Mesenchymal stem cell (in vitro differentiated cells and primary cell): ENCODE data around the gene FREM1.
A peak's percentile ranks its signal among the peaks of the same experiment; 100 is the strongest.

Experiments used
- DNase-seq: peaks from one replicate; pipeline ENCODE4 v3.0.0-alpha.2; 2013
- H2AFZ ChIP-seq: one replicate; pipeline ENCODE4 v1.6.1; 2013; ENCODE audit warnings: low read depth, mild to moderate bottlenecking, control low read depth, inconsistent platforms, low read length, moderate library complexity
- H2AK5ac ChIP-seq: 2 replicates; pipeline ENCODE4 v1.6.1; 2013; ENCODE audit warnings: low read length, moderate library complexity, mild to moderate bottlenecking, inconsistent platforms; ENCODE audit not compliant: severe bottlenecking
- H2BK120ac ChIP-seq: one replicate; pipeline ENCODE4 v1.6.1; 2013; ENCODE audit warnings: low read depth, mild to moderate bottlenecking, inconsistent platforms, low read length, moderate library complexity
- H2BK12ac ChIP-seq, 2 experiments: one replicate each; pipeline ENCODE4 v1.6.1; 2013; ENCODE audit warnings: inconsistent platforms in 2 of 2, low read length in 2 of 2, mild to moderate bottlenecking in 2 of 2, moderate library complexity in 2 of 2, control low read depth in 1 of 2
- H2BK15ac ChIP-seq: one replicate; pipeline ENCODE4 v1.6.1; 2013; ENCODE audit warnings: mild to moderate bottlenecking, low read depth, inconsistent platforms; ENCODE audit not compliant: poor library complexity, severe bottlenecking
- H2BK5ac ChIP-seq: 2 replicates; pipeline ENCODE4 v1.6.1; 2013; ENCODE audit warnings: low read depth, mild to moderate bottlenecking, low read length, control low read depth, inconsistent platforms; ENCODE audit not compliant: poor library complexity, severe bottlenecking
- H3K14ac ChIP-seq, 2 experiments: one replicate each; pipeline ENCODE4 v1.6.1; 2013; ENCODE audit warnings: inconsistent platforms in 2 of 2, low read length in 2 of 2, control low read depth in 1 of 2, mild to moderate bottlenecking in 1 of 2, moderate library complexity in 1 of 2
- H3K18ac ChIP-seq, 2 experiments: one replicate each; pipeline ENCODE4 v1.6.1; 2013; ENCODE audit warnings: inconsistent platforms in 2 of 2, low read length in 2 of 2, control low read depth in 1 of 2, low read depth in 1 of 2, mild to moderate bottlenecking in 1 of 2
- H3K23ac ChIP-seq, 2 experiments: one replicate each; pipeline ENCODE4 v1.6.1; 2013; ENCODE audit warnings: inconsistent platforms in 2 of 2, low read length in 2 of 2, mild to moderate bottlenecking in 2 of 2, moderate library complexity in 2 of 2, control low read depth in 1 of 2
- H3K27ac ChIP-seq: 2 replicates; pipeline ENCODE4 v1.5.1; 2013; ENCODE audit warnings: mild to moderate bottlenecking, moderate library complexity, low read length, control low read depth, inconsistent platforms; ENCODE audit not compliant: poor library complexity, severe bottlenecking
- H3K27me3 ChIP-seq, 2 experiments: 2 replicates each; pipeline versions ENCODE4 v1.6.1 to v1.7.0; 2013; ENCODE audit warnings: low read length in 2 of 2, mild to moderate bottlenecking in 2 of 2, moderate library complexity in 2 of 2, control low read depth in 1 of 2, inconsistent platforms in 1 of 2; ENCODE audit not compliant: control insufficient read depth in 1 of 2, insufficient read depth in 1 of 2
- H3K36me3 ChIP-seq, 2 experiments: 2 replicates each; pipeline versions ENCODE4 v1.6.1 to v1.7.0; 2013; ENCODE audit warnings: low read length in 2 of 2, control low read depth in 1 of 2, inconsistent platforms in 1 of 2, low read depth in 1 of 2, mild to moderate bottlenecking in 1 of 2; ENCODE audit not compliant: insufficient read depth in 2 of 2, control insufficient read depth in 1 of 2
- H3K4ac ChIP-seq, 2 experiments: one replicate each; pipeline ENCODE4 v1.6.1; 2013; ENCODE audit warnings: inconsistent platforms in 2 of 2, low read length in 2 of 2, mild to moderate bottlenecking in 2 of 2, moderate library complexity in 2 of 2, control low read depth in 1 of 2, low read depth in 1 of 2
- H3K4me1 ChIP-seq: 2 replicates; pipeline ENCODE4 v1.6.1; 2013; ENCODE audit warnings: low read depth, low read length, control low read depth; ENCODE audit not compliant: control insufficient read depth, insufficient read depth
- H3K4me2 ChIP-seq: 2 replicates; pipeline ENCODE4 v1.6.1; 2013; ENCODE audit warnings: low read length, mild to moderate bottlenecking, inconsistent platforms; ENCODE audit not compliant: poor library complexity, severe bottlenecking
- H3K4me3 ChIP-seq, 2 experiments: 2 replicates each; pipeline versions ENCODE4 v1.5.1 to v1.7.0; 2013; ENCODE audit warnings: low read length in 2 of 2, mild to moderate bottlenecking in 2 of 2, control low read depth in 1 of 2, low read depth in 1 of 2; ENCODE audit not compliant: insufficient read depth in 1 of 2
- H3K79me1 ChIP-seq: replicated peaks from 2 replicates; pipeline ENCODE4 v1.6.1; 2013; ENCODE audit warnings: mild to moderate bottlenecking, control low read depth, low read length, inconsistent platforms; ENCODE audit not compliant: poor library complexity, severe bottlenecking
- H3K9ac ChIP-seq: 2 replicates; pipeline ENCODE4 v1.7.0; 2013; ENCODE audit warnings: mild to moderate bottlenecking, low read length, moderate library complexity
- H3K9me3 ChIP-seq: 2 replicates; pipeline ENCODE4 v1.7.0; 2013; ENCODE audit warnings: mild to moderate bottlenecking, low read length; ENCODE audit not compliant: control insufficient read depth
- H4K8ac ChIP-seq: one replicate; pipeline ENCODE4 v1.6.1; 2013; ENCODE audit warnings: inconsistent platforms, mild to moderate bottlenecking, low read length, moderate library complexity
- H4K91ac ChIP-seq: one replicate; pipeline ENCODE4 v1.6.1; 2013; ENCODE audit warnings: mild to moderate bottlenecking, low read length, inconsistent platforms
- WGBS: methylation state at CpG from one replicate; pipeline ENCODE4 v1.1.7; 2013; ENCODE audit warnings: mixed read lengths; 5-methylcytosine and 5-hydroxymethylcytosine counted together

The FREM1 gene

GRCh38 chr9:14746626-14747025 is 163.6 kb downstream of the FREM1 start:
- no peak overlapping the region for H3K4ac ChIP-seq
- no peak overlapping the region for H3K14ac ChIP-seq
- H3K27me3 ChIP-seq = peaks cover 0 to 4% of the 10 kb centered on the region in 2 experiments
- no peaks in the 10 kb centered on the region for H3K4me1 ChIP-seq
- H3K18ac ChIP-seq = no peak overlapping the region
- H3K23ac ChIP-seq = no peak overlapping the region
- H4K8ac ChIP-seq = no peak overlapping the region
- no peak overlapping the region for H3K9ac ChIP-seq
- H3K79me1 ChIP-seq = no peaks in the 10 kb centered on the region
- no peak overlapping the region for H3K27ac ChIP-seq
- no peak overlapping the region for H2BK15ac ChIP-seq
- no peak overlapping the region for H3K4me2 ChIP-seq
- no peak overlapping the region for H4K91ac ChIP-seq
- no peaks in the 10 kb centered on the region for H3K9me3 ChIP-seq
- 96% methylated on average over 2 of the region's 3 CpGs for WGBS
- no peak overlapping the region for H2BK5ac ChIP-seq
- H2BK120ac ChIP-seq = no peak overlapping the region
- no peak overlapping the region for H2AFZ ChIP-seq
- H3K36me3 ChIP-seq = no peaks in the 10 kb centered on the region
- DNase-seq = no peak
- H3K4me3 ChIP-seq = no peak overlapping the region
- H2AK5ac ChIP-seq = no peak overlapping the region
- no peak overlapping the region for H2BK12ac ChIP-seq

- Histone ChIP-seq H3K27me3 (peaks cover 0 to 4% of the 10 kb centered on the region in 2 experiments), H3K27ac (no peak overlapping the region), H2AK5ac (no peak overlapping the region), H3K4me2 (no peak overlapping the region), H3K4me1 (no peaks in the 10 kb centered on the region), H3K23ac (no peak overlapping the region), H3K4ac (no peak overlapping the region), H2BK120ac (no peak overlapping the region), H3K79me1 (no peaks in the 10 kb centered on the region), H4K8ac (no peak overlapping the region), H2AFZ (no peak overlapping the region), H3K9me3 (no peaks in the 10 kb centered on the region), H3K9ac (no peak overlapping the region), H2BK12ac (no peak overlapping the region), H3K4me3 (no peak overlapping the region), H3K18ac (no peak overlapping the region), H4K91ac (no peak overlapping the region), H3K14ac (no peak overlapping the region), H2BK5ac (no peak overlapping the region), H3K36me3 (no peaks in the 10 kb centered on the region), H2BK15ac (no peak overlapping the region)
- DNase-seq = no peak
- 86% methylated on average over 1 of the region's 1 CpG for WGBS
Measured at GRCh38 chr9:14744768-14745167, 165.5 kb downstream of the FREM1 start.

GRCh38 chr9:14741369-14741768 is 168.9 kb downstream of the FREM1 start:
- H3K27ac ChIP-seq = no peak overlapping the region
- 91% methylated on average over 3 of the region's 3 CpGs for WGBS
- H2BK15ac ChIP-seq = no peak overlapping the region
- no peak overlapping the region for H2BK12ac ChIP-seq
- no peak overlapping the region for H3K4me2 ChIP-seq
- H2BK5ac ChIP-seq = no peak overlapping the region
- H3K4ac ChIP-seq = no peak overlapping the region
- H3K18ac ChIP-seq = peak overlapping the region in 1 of 2 experiments; percentile 21
- no peaks in the 10 kb centered on the region for H3K27me3 ChIP-seq
- no peaks in the 10 kb centered on the region for H3K79me1 ChIP-seq
- no peaks in the 10 kb centered on the region for H3K9me3 ChIP-seq
- no peaks in the 10 kb centered on the region for H3K4me1 ChIP-seq
- H3K36me3 ChIP-seq = no peaks in the 10 kb centered on the region
- H4K91ac ChIP-seq = no peak overlapping the region
- no peak overlapping the region for H2BK120ac ChIP-seq
- no peak overlapping the region for H2AK5ac ChIP-seq
- H3K14ac ChIP-seq = no peak overlapping the region
- H3K9ac ChIP-seq = no peak overlapping the region
- H3K23ac ChIP-seq = no peak overlapping the region
- no peak for DNase-seq
- no peak overlapping the region for H2AFZ ChIP-seq
- no peak overlapping the region for H3K4me3 ChIP-seq
- no peak overlapping the region for H4K8ac ChIP-seq

GRCh38 chr9:14733133-14733532 is 177.1 kb downstream of the FREM1 start:
- Histone ChIP-seq H3K9ac (no peak overlapping the region), H3K4me1 (no peaks in the 10 kb centered on the region), H3K23ac (no peak overlapping the region), H3K4me3 (no peak overlapping the region), H3K4me2 (no peak overlapping the region), H3K18ac (no peak overlapping the region), H2BK5ac (no peak overlapping the region), H4K91ac (no peak overlapping the region), H3K79me1 (no peaks in the 10 kb centered on the region), H3K36me3 (no peaks in the 10 kb centered on the region), H3K27ac (no peak overlapping the region), H3K9me3 (no peaks in the 10 kb centered on the region), H3K14ac (no peak overlapping the region), H2BK120ac (no peak overlapping the region), H2BK12ac (no peak overlapping the region), H2AK5ac (no peak overlapping the region), H3K4ac (no peak overlapping the region), H3K27me3 (no peaks in the 10 kb centered on the region), H4K8ac (no peak overlapping the region), H2AFZ (no peak overlapping the region), H2BK15ac (no peak overlapping the region)
- DNase-seq = no peak
- WGBS = no CpG with 5 or more reads among the region's 5 CpGs
